HepG2 (cell line): ENCODE measurements around the gene ENTPD6.

ENCODE experiments used
- EZH2 ChIP-seq: conservative IDR thresholded peaks from 2 replicates; pipeline ENCODE4 v1.6.1; 2012; ENCODE audit warnings: mild to moderate bottlenecking, low read depth, low read length, moderate library complexity
- HNF4A ChIP-seq: sonication (generic); formaldehyde crosslinking; IDR thresholded peaks from 2 replicates; pipeline ENCODE4 v1.4.0; 2020; ENCODE audit warnings: missing genetic modification reagents
- MAZ ChIP-seq, 2 experiments: sonication (generic) in 1 of 2; formaldehyde crosslinking in 1 of 2; IDR thresholded peaks; 2 replicates each; pipeline versions ENCODE4 v1.5.0 to v1.6.1; 2012 to 2020; ENCODE audit warnings: low read depth in 2 of 2, mild to moderate bottlenecking in 2 of 2, borderline replicate concordance in 1 of 2, improper control_type of control experiment in 1 of 2, low read length in 1 of 2, missing genetic modification reagents in 1 of 2, moderate library complexity in 1 of 2
- NFAT5 ChIP-seq: sonication (generic); formaldehyde crosslinking; IDR thresholded peaks from 2 replicates; pipeline ENCODE4 v1.4.0; 2020; ENCODE audit warnings: missing genetic modification reagents
- PBX3 ChIP-seq: sonication (generic); formaldehyde crosslinking; IDR thresholded peaks from 2 replicates; pipeline ENCODE4 v1.8.1; 2023; ENCODE audit warnings: missing genetic modification reagents, inconsistent platforms, borderline replicate concordance
- POLR2AphosphoS5 ChIP-seq: IDR thresholded peaks from 2 replicates; pipeline ENCODE4 v1.6.1; 2012; ENCODE audit warnings: low read depth, low read length
- RBM22 ChIP-seq: fragments of 200-400 bp; formaldehyde crosslinking; optimal IDR thresholded peaks from 2 replicates; pipeline ENCODE3; 2017; ENCODE audit warnings: mild to moderate bottlenecking, low read length, moderate library complexity
- ZNF607 ChIP-seq: sonication (generic); formaldehyde crosslinking; IDR thresholded peaks from 2 replicates; pipeline ENCODE4 v1.5.1; 2020; ENCODE audit warnings: missing genetic modification reagents, mild to moderate bottlenecking, borderline replicate concordance
- ZNF75D ChIP-seq: sonication (generic); formaldehyde crosslinking; IDR thresholded peaks from 2 replicates; pipeline ENCODE4 v1.8.1; 2023; ENCODE audit warnings: missing genetic modification reagents, mild to moderate bottlenecking, borderline replicate concordance
- ZSCAN20 ChIP-seq: sonication (generic); formaldehyde crosslinking; IDR thresholded peaks from 2 replicates; pipeline ENCODE4 v1.4.0; 2020; ENCODE audit warnings: missing genetic modification reagents, mild to moderate bottlenecking, borderline replicate concordance
- TF ChIP-seq, protein P1 (sequence below): sonication (generic); formaldehyde crosslinking; IDR thresholded peaks from 2 replicates; pipeline ENCODE4 v1.5.0; 2020; ENCODE audit warnings: mild to moderate bottlenecking, missing genetic modification reagents, moderate library complexity

GRCh38 chr20:25254986-25255680, 59.6 kb downstream of the ENTPD6 start:
- no peak for TF ChIP-seq PBX3
- no peak for TF ChIP-seq HNF4A (CRISPR knock-in tag)
- TF ChIP-seq ZNF75D (CRISPR knock-in tag), result no peak
- no peak for TF ChIP-seq ZSCAN20 (CRISPR knock-in tag)
- TF ChIP-seq, protein P1, sequence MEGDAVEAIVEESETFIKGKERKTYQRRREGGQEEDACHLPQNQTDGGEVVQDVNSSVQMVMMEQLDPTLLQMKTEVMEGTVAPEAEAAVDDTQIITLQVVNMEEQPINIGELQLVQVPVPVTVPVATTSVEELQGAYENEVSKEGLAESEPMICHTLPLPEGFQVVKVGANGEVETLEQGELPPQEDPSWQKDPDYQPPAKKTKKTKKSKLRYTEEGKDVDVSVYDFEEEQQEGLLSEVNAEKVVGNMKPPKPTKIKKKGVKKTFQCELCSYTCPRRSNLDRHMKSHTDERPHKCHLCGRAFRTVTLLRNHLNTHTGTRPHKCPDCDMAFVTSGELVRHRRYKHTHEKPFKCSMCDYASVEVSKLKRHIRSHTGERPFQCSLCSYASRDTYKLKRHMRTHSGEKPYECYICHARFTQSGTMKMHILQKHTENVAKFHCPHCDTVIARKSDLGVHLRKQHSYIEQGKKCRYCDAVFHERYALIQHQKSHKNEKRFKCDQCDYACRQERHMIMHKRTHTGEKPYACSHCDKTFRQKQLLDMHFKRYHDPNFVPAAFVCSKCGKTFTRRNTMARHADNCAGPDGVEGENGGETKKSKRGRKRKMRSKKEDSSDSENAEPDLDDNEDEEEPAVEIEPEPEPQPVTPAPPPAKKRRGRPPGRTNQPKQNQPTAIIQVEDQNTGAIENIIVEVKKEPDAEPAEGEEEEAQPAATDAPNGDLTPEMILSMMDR (CRISPR knock-in tag), result no peak
- TF ChIP-seq NFAT5 (CRISPR knock-in tag), result no peak
- no peak for TF ChIP-seq ZNF607 (CRISPR knock-in tag)
- TF ChIP-seq RBM22, result no peak
- no peak for TF ChIP-seq EZH2
- no peak for TF ChIP-seq MAZ (IDR thresholded peaks at IDR 0.05; ENCODE audit: borderline replicate concordance, low read depth, low read length)
- TF ChIP-seq MAZ (CRISPR knock-in tag; IDR thresholded peaks at IDR 0.05; ENCODE audit: low read depth), result no peak
- TF ChIP-seq POLR2AphosphoS5, result no peak
